ENCODE results near the gene TEDC1.
"Not testable (repeated sequence)": the region's sequence is repeated elsewhere in the genome, so short reads cannot be mapped to it uniquely, and the experiment has no call there.

GRCh38 chr14:105545676-105546075 lies 54.6 kb downstream of the TEDC1 start:
- TF ChIP-seq POLR2A, CTCF (IDR thresholded peaks at IDR 0.05): not testable (repeated sequence)
